HG02852 (cell line): Measurements from ENCODE around the gene RPL26.

ENCODE experiments used
- ATAC-seq: cut with Tn5 transposase; IDR thresholded peaks from one replicate; pipeline ENCODE4 v1.9.1; 2021; ENCODE audit warnings: mild to moderate bottlenecking, moderate library complexity; ENCODE audit not compliant: unreplicated experiment

RPL26 gene

DNA sequence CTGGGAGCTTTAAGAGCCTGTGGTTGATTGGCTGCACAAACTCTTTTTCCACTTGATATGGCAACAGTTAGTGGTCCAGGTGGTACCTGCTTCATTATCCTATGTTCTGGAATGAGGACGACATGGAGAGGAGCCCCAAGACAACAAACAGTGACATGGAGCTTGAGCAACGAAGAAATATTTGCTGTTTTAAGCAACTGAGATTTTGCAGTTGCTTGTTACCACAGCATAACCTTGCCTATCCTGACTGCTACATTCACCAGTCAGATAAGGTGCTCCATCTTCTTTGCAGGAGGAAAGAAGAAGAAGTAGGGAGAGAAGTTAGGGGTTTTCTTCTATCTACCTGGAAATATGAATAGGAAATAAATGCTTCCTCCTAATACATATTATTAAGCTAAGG lies 50.9 kb downstream of the RPL26 start:
- ATAC-seq: no peak
